Endothelial cell of umbilical vein (primary cell): ENCODE results near the gene PNPLA7. TPM values are rescaled to one million over a fixed set of nuclear protein-coding genes. Genes with fewer than 3 reads are reported as not detected.

ENCODE experiments used
- BruUV-seq: library from RNA; stranded (reverse); fragments of 400-500 nt; replicated peaks from 2 replicates; lab custom pipeline; 2021; lab: Mats Ljungman, UMichigan
- CTCF ChIA-PET: fragments of 300-600, 350-600 bp; sonication (Branson Sonifier 250); formaldehyde crosslinking; loops from one replicate; lab custom pipeline; 2021; ENCODE audit warnings: antibody characterized with exemption, inconsistent platforms; lab: Charles Lee
- POLR2A ChIA-PET: fragments of 300-600, 350-600 bp; sonication (Branson Sonifier 250); formaldehyde crosslinking; loops from one replicate; lab custom pipeline; 2021; ENCODE audit warnings: antibody characterized with exemption, inconsistent platforms; lab: Charles Lee
- DNase-seq: peaks from one replicate; pipeline ENCODE4 v3.0.0-alpha.2; 2011; ENCODE audit warnings: low read depth, low spot score
- FAIRE-seq: peaks from 2 replicates; lab custom pipeline; 2011; peaks lifted over from hg19 to GRCh38; lab: Jason Lieb, UNC
- H2AFZ ChIP-seq: 2 replicates; pipeline ENCODE4 v1.6.0; 2012; ENCODE audit warnings: low read depth, low read length, control low read depth, inconsistent platforms
- H3K27ac ChIP-seq: 2 replicates; pipeline ENCODE4 v1.5.1; 2011; ENCODE audit warnings: low read depth, mild to moderate bottlenecking, control low read depth, low read length, moderate library complexity; ENCODE audit not compliant: insufficient read depth
- H3K27me3 ChIP-seq, 2 experiments: 2 replicates each; pipeline versions ENCODE4 v1.6.0 to v1.6.1; 2011; ENCODE audit warnings: low read length in 2 of 2, mixed read lengths in 1 of 2; ENCODE audit not compliant: control insufficient read depth in 2 of 2, insufficient read depth in 2 of 2
- H3K36me3 ChIP-seq, 2 experiments: 2 replicates in 1 of 2; 3 replicates in 1 of 2; pipeline ENCODE4 v1.5.1; 2011; ENCODE audit warnings: low read length in 2 of 2, mild to moderate bottlenecking in 1 of 2, moderate library complexity in 1 of 2; ENCODE audit not compliant: control insufficient read depth in 2 of 2, insufficient read depth in 2 of 2; ENCODE audit errors: extremely low read depth in 1 of 2
- H3K4me1 ChIP-seq: 3 replicates; pipeline ENCODE4 v1.5.1; 2011; ENCODE audit warnings: mild to moderate bottlenecking, low read length; ENCODE audit not compliant: control insufficient read depth, insufficient read depth; ENCODE audit errors: extremely low read depth
- H3K4me2 ChIP-seq: 2 replicates; pipeline ENCODE4 v1.6.1; 2011; ENCODE audit warnings: low read length, control low read depth, mixed read lengths; ENCODE audit not compliant: insufficient read depth
- H3K4me3 ChIP-seq, 3 experiments: fragments of 200-600 bp in 1 of 3; sonication (generic), shearing (Covaris generic) in 1 of 3; replicated peaks in 1 of 3; 2 replicates each; pipeline ENCODE4 v1.5.1; 2011 to 2016; ENCODE audit warnings: control low read depth in 3 of 3, low read length in 3 of 3, mild to moderate bottlenecking in 2 of 3, inconsistent platforms in 1 of 3, low read depth in 1 of 3, moderate library complexity in 1 of 3; ENCODE audit not compliant: insufficient read depth in 1 of 3
- H3K79me2 ChIP-seq: 2 replicates; pipeline ENCODE4 v1.6.0; 2012; ENCODE audit warnings: low read length, inconsistent platforms; ENCODE audit not compliant: control insufficient read depth, insufficient read depth
- H3K9ac ChIP-seq: replicated peaks from 2 replicates; pipeline ENCODE3; 2011; ENCODE audit warnings: low read length, control low read depth; ENCODE audit not compliant: insufficient read depth; ENCODE audit errors: extremely low read depth
- H3K9me1 ChIP-seq: replicated peaks from 3 replicates; pipeline ENCODE4 v1.6.0; 2011; ENCODE audit warnings: mild to moderate bottlenecking, low read length; ENCODE audit not compliant: control insufficient read depth, insufficient read depth; ENCODE audit errors: extremely low read depth
- H3K9me3 ChIP-seq: replicated peaks from 2 replicates; pipeline ENCODE4 v1.5.1; 2012; ENCODE audit warnings: low read length, inconsistent platforms; ENCODE audit not compliant: control insufficient read depth, insufficient read depth
- H4K20me1 ChIP-seq: replicated peaks from 2 replicates; pipeline ENCODE3; 2011; ENCODE audit warnings: mild to moderate bottlenecking, low read length; ENCODE audit not compliant: control insufficient read depth, insufficient read depth; ENCODE audit errors: extremely low read depth
- CTCF ChIP-seq, 2 donors: IDR thresholded peaks; 1 replicate in 1 of 2; 2 replicates in 1 of 2; pipeline ENCODE4 v1.5.1; 2011; ENCODE audit warnings: low read length in 2 of 2, mild to moderate bottlenecking in 2 of 2, moderate library complexity in 2 of 2, control low read depth in 1 of 2, inconsistent platforms in 1 of 2, low read depth in 1 of 2; ENCODE audit not compliant: insufficient read depth in 1 of 2; ENCODE audit errors: extremely low read depth in 1 of 2
- EZH2 ChIP-seq: IDR thresholded peaks from 2 replicates; pipeline ENCODE4 v1.6.1; 2012; ENCODE audit warnings: borderline replicate concordance, low read depth, mild to moderate bottlenecking, moderate library complexity, low read length, inconsistent platforms; ENCODE audit not compliant: severe bottlenecking
- GATA2 ChIP-seq: IDR thresholded peaks from 2 replicates; pipeline ENCODE4 v1.7.0; 2011; ENCODE audit warnings: low read depth, mild to moderate bottlenecking, moderate library complexity, mixed read lengths, low read length; ENCODE audit not compliant: insufficient read length, insufficient read depth
- JUN ChIP-seq: IDR thresholded peaks from 2 replicates; pipeline ENCODE4 v1.6.1; 2011; ENCODE audit warnings: borderline replicate concordance, low read depth; ENCODE audit not compliant: insufficient read length, insufficient read depth
- dilution Hi-C: fragments of 300-500 bp; cut with MboI; formaldehyde crosslinking; loops from one replicate; pipeline ENCODE4 v1.15.0; 2019; ENCODE audit warnings: low sequenced_read_pairs; ENCODE audit not compliant: extremely low pct_ligation_motif_present
- intact Hi-C: fragments of 100-400 bp; cut with micrococcal nuclease; formaldehyde crosslinking; loops from one replicate; pipeline ENCODE4 v1.10.0; 2022
- polyA plus RNA-seq, 4 experiments: library from polyadenylated mRNA; depleted of rRNA in 3 of 4; stranded (reverse) in 3 of 4; unstranded in 1 of 4; fragments of >200 nt; gene quantifications; 2 replicates each; pipeline versions ENCODE4 v1.2.1 to v1.2.3, GENCODE V29; 2011 to 2012; ENCODE audit warnings: missing spikeins in 1 of 4
- total RNA-seq: library from RNA; stranded (reverse); gene quantifications from 2 replicates; pipeline ENCODE4 v1.2.3, GENCODE V29; 2021

PNPLA7 gene
- total and polyA plus RNA-seq, 2 donors (not counting 3 experiments of a cell fraction or from before 2014, with no cell fraction given) = 1.0 to 1.9 TPM

GRCh38 chr9:137434498-137435380 lies 115.5 kb downstream of the PNPLA7 start:
- no peak overlapping the region for H2AFZ ChIP-seq
- dilution Hi-C loops = no loop called here
- H3K27me3 ChIP-seq = no peaks in the 10 kb centered on the region
- FAIRE-seq (no peak), DNase-seq (no peak)
- no peaks in the 10 kb centered on the region for H3K9me3 ChIP-seq
- no peak overlapping the region for H3K4me2 ChIP-seq
- no peak for TF ChIP-seq GATA2
- no peak for TF ChIP-seq JUN
- no peak for TF ChIP-seq EZH2
- no peak for TF ChIP-seq CTCF (IDR thresholded peaks at IDR 0.05; ENCODE audit: extremely low read depth in 1 of 2, insufficient read depth in 1 of 2, low read depth in 1 of 2, low read length in 2 of 2)
- no peak overlapping the region for H3K27ac ChIP-seq
- no peaks in the 10 kb centered on the region for H3K4me1 ChIP-seq
- H4K20me1 ChIP-seq = no peaks in the 10 kb centered on the region
- no peaks in the 10 kb centered on the region for H3K9me1 ChIP-seq
- BruUV-seq = no TSS peak
- ChIA-PET CTCF (interaction anchor here (1.4 to 4.5 kb wide), 3 partner anchors 8 to 11 kb away, joined by 3 to 28 read pairs (median 3); partner anchors contain the start of genes EXD3 and NOXA1), POLR2A (no interaction called here)
- no peak overlapping the region for H3K4me3 ChIP-seq
- intact Hi-C loops = no loop called here
- H3K9ac ChIP-seq = no peak overlapping the region
- H3K79me2 ChIP-seq = no peaks in the 10 kb centered on the region
- H3K36me3 ChIP-seq = no peaks in the 10 kb centered on the region
